Ishikawa (cell line): ENCODE results near the gene MYO7A.

Experiments
- CREB1 ChIP-seq: IDR thresholded peaks from 2 replicates; pipeline ENCODE4 v1.6.1; 2012; ENCODE audit warnings: low read depth
- EP300 ChIP-seq: IDR thresholded peaks from 2 replicates; pipeline ENCODE4 v1.6.1; 2012; ENCODE audit warnings: borderline replicate concordance
- MAX ChIP-seq: IDR thresholded peaks from 2 replicates; pipeline ENCODE4 v1.6.1; 2012
- NFIC ChIP-seq: IDR thresholded peaks from 2 replicates; pipeline ENCODE4 v1.6.1; 2012
- RAD21 ChIP-seq: IDR thresholded peaks from 2 replicates; pipeline ENCODE4 v1.6.1; 2012; ENCODE audit warnings: low read depth
- TAF1 ChIP-seq: IDR thresholded peaks from 2 replicates; pipeline ENCODE4 v1.6.1; 2012; ENCODE audit warnings: low read depth, mild to moderate bottlenecking
- TCF12 ChIP-seq: IDR thresholded peaks from 2 replicates; pipeline ENCODE4 v1.6.1; 2012; ENCODE audit warnings: low read depth
- TEAD4 ChIP-seq: IDR thresholded peaks from 2 replicates; pipeline ENCODE4 v1.6.1; 2012
- ZBTB7A ChIP-seq: IDR thresholded peaks from 2 replicates; pipeline ENCODE4 v1.6.1; 2012; ENCODE audit warnings: low read depth

GRCh38 chr11:77125695-77126094 is 2.4 kb upstream of the MYO7A start:
- TF ChIP-seq ZBTB7A (no peak), MAX (no peak), TAF1 (no peak), RAD21 (no peak), NFIC (no peak), EP300 (no peak), CREB1 (no peak), TEAD4 (no peak), TCF12 (no peak)
